ENCODE results near the gene NEURL4. TPM values are rescaled to one million over a fixed set of nuclear protein-coding genes. Genes with fewer than 3 reads are reported as not detected.

NEURL4 gene
- polyA plus RNA-seq, 1 of the 3 experiments (the other 2 are of a cell fraction), result 22.1 TPM

- TF ChIP-seq, protein P1, sequence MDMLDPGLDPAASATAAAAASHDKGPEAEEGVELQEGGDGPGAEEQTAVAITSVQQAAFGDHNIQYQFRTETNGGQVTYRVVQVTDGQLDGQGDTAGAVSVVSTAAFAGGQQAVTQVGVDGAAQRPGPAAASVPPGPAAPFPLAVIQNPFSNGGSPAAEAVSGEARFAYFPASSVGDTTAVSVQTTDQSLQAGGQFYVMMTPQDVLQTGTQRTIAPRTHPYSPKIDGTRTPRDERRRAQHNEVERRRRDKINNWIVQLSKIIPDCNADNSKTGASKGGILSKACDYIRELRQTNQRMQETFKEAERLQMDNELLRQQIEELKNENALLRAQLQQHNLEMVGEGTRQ (IDR thresholded peaks at IDR 0.05; ENCODE audit: borderline replicate concordance, low read depth, low read length), result no peak
- no peak for TF ChIP-seq ELF1 (IDR thresholded peaks at IDR 0.05)
- TF ChIP-seq RAD21 (IDR thresholded peaks at IDR 0.05; ENCODE audit: low read length), result no peak
- TF ChIP-seq REST (IDR thresholded peaks at IDR 0.05; ENCODE audit: low read depth, low read length), result no peak
- TF ChIP-seq USF1 (IDR thresholded peaks at IDR 0.05; ENCODE audit: borderline replicate concordance, low read depth), result no peak
- TF ChIP-seq EP300 (IDR thresholded peaks at IDR 0.05; ENCODE audit: borderline replicate concordance in 1 of 2, low read depth in 1 of 2, low read length in 1 of 2), result no peak
- TF ChIP-seq FOSL2 (IDR thresholded peaks at IDR 0.05; ENCODE audit: borderline replicate concordance, low read depth), result no peak
- TF ChIP-seq SMC3 (IDR thresholded peaks at IDR 0.05; ENCODE audit: low read depth, low read length), result no peak
- no peak for TF ChIP-seq YY1 (IDR thresholded peaks at IDR 0.05; ENCODE audit: low read depth)
- TF ChIP-seq GATA2 (CRISPR knock-in tag; IDR thresholded peaks at IDR 0.05), result no peak
- no peak for TF ChIP-seq NFIC (IDR thresholded peaks at IDR 0.05; ENCODE audit: borderline replicate concordance)
- no peak for TF ChIP-seq TEAD4 (IDR thresholded peaks at IDR 0.05; ENCODE audit: borderline replicate concordance, insufficient read depth)
- TF ChIP-seq, protein P2, sequence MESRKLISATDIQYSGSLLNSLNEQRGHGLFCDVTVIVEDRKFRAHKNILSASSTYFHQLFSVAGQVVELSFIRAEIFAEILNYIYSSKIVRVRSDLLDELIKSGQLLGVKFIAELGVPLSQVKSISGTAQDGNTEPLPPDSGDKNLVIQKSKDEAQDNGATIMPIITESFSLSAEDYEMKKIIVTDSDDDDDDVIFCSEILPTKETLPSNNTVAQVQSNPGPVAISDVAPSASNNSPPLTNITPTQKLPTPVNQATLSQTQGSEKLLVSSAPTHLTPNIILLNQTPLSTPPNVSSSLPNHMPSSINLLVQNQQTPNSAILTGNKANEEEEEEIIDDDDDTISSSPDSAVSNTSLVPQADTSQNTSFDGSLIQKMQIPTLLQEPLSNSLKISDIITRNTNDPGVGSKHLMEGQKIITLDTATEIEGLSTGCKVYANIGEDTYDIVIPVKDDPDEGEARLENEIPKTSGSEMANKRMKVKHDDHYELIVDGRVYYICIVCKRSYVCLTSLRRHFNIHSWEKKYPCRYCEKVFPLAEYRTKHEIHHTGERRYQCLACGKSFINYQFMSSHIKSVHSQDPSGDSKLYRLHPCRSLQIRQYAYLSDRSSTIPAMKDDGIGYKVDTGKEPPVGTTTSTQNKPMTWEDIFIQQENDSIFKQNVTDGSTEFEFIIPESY (IDR thresholded peaks at IDR 0.05; ENCODE audit: borderline replicate concordance, low read depth), result peak; percentile 76; the same call in 1 of the 2 replicates
- TF ChIP-seq RXRA (IDR thresholded peaks at IDR 0.05; ENCODE audit: borderline replicate concordance, low read depth), result no peak
Observed at GRCh38 chr17:7329374-7329996, 350 bp upstream of the NEURL4 start (continued).

Data from SK-N-SH (cell line).